OCI-LY7 (cell line): ENCODE data around the gene ALK. TPM values are rescaled to one million over a fixed set of nuclear protein-coding genes. Genes with fewer than 3 reads are reported as not detected.
A peak's percentile ranks its signal among the peaks of the same experiment; 100 is the strongest.

Source experiments
- BruUV-seq: library from RNA; stranded (reverse); fragments of 400-500 nt; replicated peaks from 2 replicates; lab custom pipeline; 2021; lab: Mats Ljungman, UMichigan
- CTCF ChIA-PET: fragments of 300-600 bp; sonication (Branson Sonifier 250); formaldehyde crosslinking; loops from one replicate; lab custom pipeline; 2022; ENCODE audit warnings: antibody characterized with exemption; ENCODE audit not compliant: unreplicated experiment; lab: Charles Lee
- POLR2A ChIA-PET: fragments of 300-600 bp; sonication (Branson Sonifier 250); formaldehyde crosslinking; loops from one replicate; lab custom pipeline; 2022; ENCODE audit warnings: antibody characterized with exemption; lab: Charles Lee
- DNase-seq: peaks from one replicate; pipeline ENCODE4 v3.0.0-alpha.2; 2015; ENCODE audit warnings: low spot score
- H2AFZ ChIP-seq: fragments of 200-600 bp; sonication (generic), shearing (Covaris generic); 2 replicates; pipeline ENCODE4 v1.6.1; 2014; ENCODE audit warnings: mild to moderate bottlenecking, antibody characterized with exemption, low read length, moderate library complexity
- H3K27ac ChIP-seq: fragments of 200-600 bp; sonication (generic); 2 replicates; pipeline ENCODE4 v1.5.1; 2014; ENCODE audit warnings: mixed run types, low read depth, mild to moderate bottlenecking, moderate library complexity, low read length, inconsistent platforms; ENCODE audit not compliant: poor library complexity, severe bottlenecking
- H3K36me3 ChIP-seq: fragments of 200-600 bp; sonication (generic); 2 replicates; pipeline ENCODE4 v1.6.1; 2014; ENCODE audit warnings: mild to moderate bottlenecking, antibody characterized with exemption, low read length, moderate library complexity, mixed read lengths; ENCODE audit not compliant: insufficient read depth
- H3K4me1 ChIP-seq: fragments of 200-600 bp; sonication (generic); 2 replicates; pipeline ENCODE4 v1.5.1; 2014; ENCODE audit warnings: mild to moderate bottlenecking, low read length; ENCODE audit not compliant: insufficient read depth, poor library complexity, severe bottlenecking
- H3K4me2 ChIP-seq: fragments of 200-600 bp; sonication (generic); 2 replicates; pipeline ENCODE4 v1.6.1; 2014; ENCODE audit warnings: mild to moderate bottlenecking, low read length
- H3K4me3 ChIP-seq: fragments of 200-600 bp; sonication (generic); 2 replicates; pipeline ENCODE4 v1.5.1; 2014; ENCODE audit warnings: mild to moderate bottlenecking, low read depth, low read length; ENCODE audit not compliant: poor library complexity, severe bottlenecking
- H3K79me2 ChIP-seq: fragments of 200-600 bp; sonication (generic); 2 replicates; pipeline ENCODE4 v1.6.1; 2016; ENCODE audit warnings: low read depth, mild to moderate bottlenecking, low read length, moderate library complexity, mixed read lengths; ENCODE audit not compliant: insufficient read depth
- H3K9me2 ChIP-seq: fragments of 200-600 bp; sonication (generic); 2 replicates; pipeline ENCODE4 v1.6.1; 2016; ENCODE audit warnings: mild to moderate bottlenecking, low read length, mixed read lengths; ENCODE audit not compliant: insufficient read depth
- H3K9me3 ChIP-seq: fragments of 200-600 bp; sonication (generic); 2 replicates; pipeline ENCODE4 v1.6.1; 2014; ENCODE audit warnings: mild to moderate bottlenecking, mixed run types, low read length, mixed read lengths
- H4K20me1 ChIP-seq: fragments of 200-600 bp; sonication (generic); 2 replicates; pipeline ENCODE4 v1.6.1; 2014; ENCODE audit warnings: mild to moderate bottlenecking, antibody characterized with exemption, low read length, moderate library complexity, mixed read lengths; ENCODE audit not compliant: insufficient read depth
- EZH2phosphoT487 ChIP-seq: fragments of 200-600 bp; sonication (generic); IDR thresholded peaks from 2 replicates; pipeline ENCODE4 v1.6.1; 2018; ENCODE audit warnings: low read depth, borderline replicate concordance, mild to moderate bottlenecking, mixed run types, antibody characterized with exemption, low read length, moderate library complexity, mixed read lengths
- intact Hi-C: fragments of 100-400 bp; cut with micrococcal nuclease; formaldehyde crosslinking; loops from one replicate; pipeline ENCODE4 v1.10.0; 2022; ENCODE audit not compliant: unreplicated experiment
- total RNA-seq, 2 experiments: library from RNA; depleted of rRNA in 1 of 2; stranded (reverse); fragments of >200 nt in 1 of 2; shearing (Covaris generic) in 1 of 2; gene quantifications; 2 replicates each; pipeline ENCODE4 v1.2.3, GENCODE V29; 2014 to 2022
- TF ChIP-seq, protein P1 (sequence below): fragments of 200-600 bp; sonication (generic); conservative IDR thresholded peaks from 2 replicates; pipeline ENCODE4 v1.5.1; 2014; ENCODE audit warnings: mild to moderate bottlenecking, antibody characterized with exemption, low read length, moderate library complexity, mixed read lengths

ALK gene
- total RNA-seq, 2 experiments from 2014 or later: 0.09 TPM; not detected in 1

GRCh38 chr2:29189052-29189451, 732.3 kb downstream of the ALK start:
- no peak overlapping the region for H2AFZ ChIP-seq
- H3K79me2 ChIP-seq: no peaks in the 10 kb centered on the region
- H3K9me2 ChIP-seq: no peaks in the 10 kb centered on the region
- H3K4me3 ChIP-seq: no peak overlapping the region
- H3K27ac ChIP-seq: no peak overlapping the region
- ChIA-PET CTCF (no interaction called here), POLR2A (no interaction called here)
- no peaks in the 10 kb centered on the region for H3K36me3 ChIP-seq
- H4K20me1 ChIP-seq: no peaks in the 10 kb centered on the region
- DNase-seq: peak; percentile 63
- H3K4me2 ChIP-seq: peak overlapping the region; percentile 54
- BruUV-seq: no TSS peak
- no peaks in the 10 kb centered on the region for H3K9me3 ChIP-seq
- TF ChIP-seq EZH2phosphoT487: no peak
- TF ChIP-seq, protein P1, sequence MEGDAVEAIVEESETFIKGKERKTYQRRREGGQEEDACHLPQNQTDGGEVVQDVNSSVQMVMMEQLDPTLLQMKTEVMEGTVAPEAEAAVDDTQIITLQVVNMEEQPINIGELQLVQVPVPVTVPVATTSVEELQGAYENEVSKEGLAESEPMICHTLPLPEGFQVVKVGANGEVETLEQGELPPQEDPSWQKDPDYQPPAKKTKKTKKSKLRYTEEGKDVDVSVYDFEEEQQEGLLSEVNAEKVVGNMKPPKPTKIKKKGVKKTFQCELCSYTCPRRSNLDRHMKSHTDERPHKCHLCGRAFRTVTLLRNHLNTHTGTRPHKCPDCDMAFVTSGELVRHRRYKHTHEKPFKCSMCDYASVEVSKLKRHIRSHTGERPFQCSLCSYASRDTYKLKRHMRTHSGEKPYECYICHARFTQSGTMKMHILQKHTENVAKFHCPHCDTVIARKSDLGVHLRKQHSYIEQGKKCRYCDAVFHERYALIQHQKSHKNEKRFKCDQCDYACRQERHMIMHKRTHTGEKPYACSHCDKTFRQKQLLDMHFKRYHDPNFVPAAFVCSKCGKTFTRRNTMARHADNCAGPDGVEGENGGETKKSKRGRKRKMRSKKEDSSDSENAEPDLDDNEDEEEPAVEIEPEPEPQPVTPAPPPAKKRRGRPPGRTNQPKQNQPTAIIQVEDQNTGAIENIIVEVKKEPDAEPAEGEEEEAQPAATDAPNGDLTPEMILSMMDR: no peak
- intact Hi-C loops: no loop called here
- peaks cover 17% of the 10 kb centered on the region for H3K4me1 ChIP-seq

DNA sequence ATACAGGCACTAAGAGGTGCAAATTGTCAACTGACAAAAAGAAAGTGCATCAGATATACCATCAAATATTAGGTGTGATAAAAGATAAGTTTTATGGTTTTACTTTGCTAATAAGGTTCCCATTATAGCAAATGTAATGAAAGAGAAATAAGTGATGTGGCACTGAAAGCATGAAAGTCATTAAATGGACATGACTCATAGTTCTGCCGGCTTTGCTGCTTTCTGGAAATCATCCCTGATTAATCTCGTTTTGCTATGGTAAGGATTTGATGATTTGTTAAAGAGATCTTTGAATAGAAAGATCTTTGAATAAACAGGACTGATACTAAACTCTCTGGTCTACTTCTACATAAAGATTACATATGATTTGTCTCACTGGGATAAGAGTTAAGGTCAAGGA, 733.5 kb downstream of the ALK start:
- CTCF ChIA-PET: no interaction called here
- no peak overlapping the region for H3K27ac ChIP-seq
- TF ChIP-seq, protein P1: no peak
- TF ChIP-seq EZH2phosphoT487: no peak
- no peaks in the 10 kb centered on the region for H3K79me2 ChIP-seq
- H4K20me1 ChIP-seq: no peaks in the 10 kb centered on the region
- no peak for DNase-seq
- H3K4me3 ChIP-seq: no peak overlapping the region
- no peaks in the 10 kb centered on the region for H3K9me2 ChIP-seq
- intact Hi-C loops: no loop called here
- no peak overlapping the region for H3K4me2 ChIP-seq
- no peaks in the 10 kb centered on the region for H3K9me3 ChIP-seq
- no TSS peak for BruUV-seq
- no peaks in the 10 kb centered on the region for H3K36me3 ChIP-seq
- POLR2A ChIA-PET: no interaction called here
- H2AFZ ChIP-seq: no peak overlapping the region
- peaks cover 17% of the 10 kb centered on the region for H3K4me1 ChIP-seq

DNA sequence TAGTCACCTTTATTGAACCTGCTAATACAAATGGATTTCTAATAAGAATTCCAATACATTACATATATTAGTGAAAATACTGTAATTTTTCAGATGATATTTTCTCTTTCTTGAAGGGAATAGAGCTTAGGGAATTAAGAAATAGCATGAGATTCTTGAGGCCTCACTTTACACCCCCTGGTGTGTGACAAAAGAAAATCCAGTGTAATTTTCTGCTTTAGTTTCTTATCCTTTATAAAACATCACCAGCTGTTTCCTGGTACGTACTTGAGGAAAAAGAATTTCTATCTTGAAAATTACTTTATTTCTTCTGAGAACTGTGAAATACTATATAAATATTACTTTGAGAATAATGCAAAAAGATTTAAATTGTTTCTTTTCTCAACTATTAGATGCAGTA, 734.6 kb downstream of the ALK start:
- intact Hi-C loops: no loop called here
- no peak for TF ChIP-seq EZH2phosphoT487
- TF ChIP-seq, protein P1: no peak
- H3K4me2 ChIP-seq: no peak overlapping the region
- no peak overlapping the region for H3K27ac ChIP-seq
- H3K36me3 ChIP-seq: no peaks in the 10 kb centered on the region
- H4K20me1 ChIP-seq: no peaks in the 10 kb centered on the region
- no peak overlapping the region for H3K4me3 ChIP-seq
- ChIA-PET CTCF (no interaction called here), POLR2A (no interaction called here)
- DNase-seq: no peak
- peaks cover 17% of the 10 kb centered on the region for H3K4me1 ChIP-seq
- no peak overlapping the region for H2AFZ ChIP-seq
- no peaks in the 10 kb centered on the region for H3K79me2 ChIP-seq
- no peaks in the 10 kb centered on the region for H3K9me2 ChIP-seq
- no peaks in the 10 kb centered on the region for H3K9me3 ChIP-seq
- no TSS peak for BruUV-seq
